Fibroblast of gingiva (primary cell): Measurements from ENCODE around the gene KIF4A.
"Not testable (repeated sequence)": the region's sequence is repeated elsewhere in the genome, so short reads cannot be mapped to it uniquely, and the experiment has no call there.

Experiments used
- DNase-seq: peaks from one replicate; pipeline ENCODE4 v3.0.0-alpha.2; 2011; ENCODE audit warnings: low read depth

The KIF4A gene

DNA sequence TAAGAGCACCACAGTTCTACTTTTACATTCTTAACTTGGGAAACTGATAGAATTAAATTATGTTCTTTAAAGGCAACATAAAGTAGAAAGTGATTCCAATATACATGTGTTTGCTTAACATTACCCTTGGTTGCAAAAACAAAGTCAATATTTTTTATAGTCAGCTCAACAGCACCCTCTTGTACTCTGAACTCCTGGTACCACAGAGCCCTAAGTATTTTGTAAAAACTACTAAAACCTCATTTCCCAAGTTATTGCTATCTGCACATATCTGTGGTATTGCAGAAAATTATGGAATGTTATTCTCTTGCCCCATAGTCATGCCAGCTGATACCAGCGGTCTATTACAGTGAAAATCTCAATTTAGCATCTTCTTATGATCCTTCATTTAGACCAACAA lies 2.9 kb downstream of the KIF4A start:
- DNase-seq = peak; percentile 29

DNA sequence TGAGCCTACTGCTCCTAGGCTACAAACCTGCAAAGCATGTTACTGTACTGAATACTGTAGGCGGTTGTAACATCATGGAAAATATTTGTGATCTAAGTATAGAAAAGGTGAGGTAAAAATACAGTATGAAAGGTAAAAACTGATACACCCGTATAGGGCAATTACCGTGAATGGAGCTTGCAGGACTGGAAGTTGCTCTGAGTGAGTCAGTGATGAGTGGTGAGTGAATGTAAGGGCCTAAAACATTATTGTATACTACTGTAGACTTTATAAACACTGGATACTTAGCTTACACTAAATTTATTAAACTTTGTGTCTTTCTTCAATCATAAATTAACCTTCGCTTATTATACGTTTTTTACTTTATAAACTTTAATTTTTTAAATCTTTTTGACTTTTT lies 3.7 kb downstream of the KIF4A start:
- no peak for DNase-seq

DNA sequence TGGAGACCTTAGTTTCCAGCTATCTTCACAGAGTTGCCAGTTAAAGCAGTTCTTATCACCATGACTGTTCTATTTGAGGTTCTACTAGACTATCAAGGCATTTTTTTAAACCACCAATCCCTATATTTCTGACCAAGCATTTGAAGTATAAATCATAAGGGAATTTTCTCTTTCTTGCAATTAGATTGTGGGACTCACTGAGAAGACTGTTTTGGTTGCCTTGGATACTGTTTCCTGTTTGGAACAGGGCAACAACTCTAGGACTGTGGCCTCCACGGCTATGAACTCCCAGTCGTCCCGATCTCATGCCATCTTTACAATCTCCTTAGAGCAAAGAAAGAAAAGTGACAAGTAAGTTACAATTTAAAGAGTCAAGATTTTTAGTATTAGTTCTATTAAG lies 11.8 kb downstream of the KIF4A start:
- peak; percentile 51 for DNase-seq

DNA sequence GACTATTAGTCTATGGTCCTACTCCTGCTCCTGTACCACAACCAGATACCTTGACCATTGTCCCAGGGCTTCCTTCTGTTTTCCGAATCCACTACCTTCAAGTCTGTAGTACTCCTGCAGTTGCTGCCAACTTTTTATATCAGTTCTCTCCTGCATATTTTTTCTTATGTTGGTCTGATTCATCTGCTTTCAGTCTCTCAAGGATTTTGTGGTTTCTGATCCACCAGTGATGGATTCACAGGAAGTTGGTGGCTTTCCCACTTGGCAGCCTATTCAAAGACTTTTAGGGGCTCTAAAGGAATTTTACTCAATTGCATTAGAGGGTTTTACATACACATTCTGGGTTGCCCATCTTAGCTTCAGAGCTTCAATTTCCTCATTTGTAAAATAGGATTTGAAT lies 23.6 kb downstream of the KIF4A start:
- DNase-seq = no peak

DNA sequence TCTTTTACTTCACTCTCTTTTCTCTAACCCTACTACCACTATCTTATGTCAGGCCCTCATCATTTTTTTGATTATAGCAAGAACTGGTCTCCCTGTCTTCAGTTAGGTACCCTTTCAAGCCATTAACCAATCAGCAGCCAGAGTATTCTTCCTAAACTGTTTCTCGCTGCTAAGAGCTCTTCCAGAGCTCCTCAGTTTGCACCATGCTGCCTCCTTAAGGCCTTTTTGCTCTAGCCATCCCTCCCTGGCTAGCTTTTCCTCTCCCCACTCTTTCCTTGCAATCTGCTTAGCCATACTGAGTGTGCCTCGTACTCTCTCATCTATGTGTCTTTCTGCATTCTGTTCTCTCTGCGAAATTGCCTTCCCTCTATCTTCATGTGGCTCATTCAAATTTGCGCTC lies 32.9 kb downstream of the KIF4A start:
- no peak for DNase-seq

DNA sequence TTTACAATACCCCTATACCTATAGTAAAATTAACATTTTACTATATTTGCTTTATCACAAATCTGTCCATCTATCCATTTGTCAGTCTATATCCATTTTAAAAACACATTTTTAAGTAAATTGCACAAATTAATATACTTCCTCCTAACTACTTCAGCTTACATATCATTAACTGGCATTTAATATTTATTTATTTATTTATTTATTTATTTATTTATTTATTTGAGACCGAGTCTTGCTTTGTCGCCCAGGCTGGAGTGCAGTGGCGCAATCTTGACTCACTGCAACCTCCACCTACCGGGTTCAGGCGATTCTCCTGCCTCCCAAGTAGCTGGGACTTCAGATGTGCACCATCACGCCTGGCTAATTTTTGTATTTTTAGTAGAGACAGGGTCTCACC lies 33.7 kb downstream of the KIF4A start:
- DNase-seq = not testable (repeated sequence)

DNA sequence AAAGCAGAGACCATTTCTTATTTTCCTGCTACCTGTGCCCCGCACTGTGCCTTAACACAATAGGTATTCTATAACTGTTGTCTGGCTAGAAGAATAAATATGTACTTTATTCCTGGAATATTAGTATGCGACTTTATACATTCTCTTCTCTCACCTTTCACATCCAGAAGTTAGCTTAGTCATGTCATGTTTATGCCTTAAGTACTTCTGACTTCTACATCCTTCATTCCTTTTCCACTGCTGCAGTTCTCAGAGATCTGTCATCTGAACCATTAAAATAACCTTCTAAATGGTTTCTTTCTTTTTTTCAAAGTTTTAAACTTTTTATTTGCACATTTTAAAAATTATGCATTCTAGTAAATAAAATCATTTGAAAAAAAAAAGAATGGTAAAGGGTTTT lies 34.4 kb downstream of the KIF4A start:
- DNase-seq = no peak

DNA sequence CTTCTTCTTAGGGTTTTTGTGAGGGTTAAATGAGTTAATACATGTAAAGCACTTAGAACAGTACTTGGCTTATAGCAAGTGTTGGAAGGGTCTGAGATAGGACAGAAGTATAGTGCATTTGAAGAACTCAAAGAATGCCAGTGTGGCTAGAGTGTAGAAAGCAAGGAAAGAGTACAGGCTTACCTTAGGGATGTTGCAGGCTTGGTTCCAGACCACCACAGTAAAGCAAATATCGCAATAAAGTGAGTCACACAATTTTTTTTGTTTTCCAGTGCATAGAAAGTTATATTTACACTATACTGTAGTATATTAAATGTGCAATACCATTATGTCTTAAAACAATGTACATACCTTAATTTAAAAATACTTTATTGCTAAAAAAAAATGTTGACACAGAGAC lies 41.3 kb downstream of the KIF4A start:
- DNase-seq = peak; percentile 3

DNA sequence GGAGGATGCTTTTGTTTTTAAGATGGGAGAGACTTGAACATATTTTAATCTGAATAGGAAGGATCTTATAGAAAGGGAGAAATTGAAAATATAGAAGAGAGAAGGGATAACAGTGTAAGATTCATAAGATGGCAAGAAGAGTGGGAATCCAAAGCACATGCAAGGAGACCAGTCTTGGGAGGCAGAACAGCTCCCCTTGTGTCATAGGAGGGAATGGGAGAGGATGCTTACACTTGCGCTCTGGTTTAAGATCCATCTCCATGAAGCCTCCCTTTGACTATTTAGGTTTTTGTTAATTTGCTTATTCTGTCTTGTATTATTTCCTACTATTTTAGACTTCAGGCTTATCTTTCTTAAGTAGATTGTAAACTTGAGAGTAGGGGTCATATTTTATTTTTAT lies 42.7 kb downstream of the KIF4A start:
- no peak for DNase-seq

DNA sequence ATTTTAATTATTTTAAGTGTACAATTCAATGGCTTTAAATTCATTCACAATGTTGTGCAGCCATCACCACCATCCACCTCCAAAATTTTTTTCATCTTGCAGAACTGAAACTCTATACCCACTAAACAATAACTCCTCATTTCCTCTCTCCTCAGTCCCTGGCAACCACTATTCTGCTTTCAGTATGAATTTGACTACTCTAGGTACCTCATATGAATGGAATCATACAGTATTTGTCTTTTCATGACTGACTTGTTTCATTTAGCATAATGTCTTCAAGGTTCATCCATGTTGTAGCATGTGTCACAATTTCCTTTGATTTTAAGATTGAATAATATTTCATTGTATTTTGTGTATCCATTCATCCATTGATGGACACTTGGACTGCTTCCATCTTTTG lies 46.9 kb downstream of the KIF4A start:
- no peak for DNase-seq

DNA sequence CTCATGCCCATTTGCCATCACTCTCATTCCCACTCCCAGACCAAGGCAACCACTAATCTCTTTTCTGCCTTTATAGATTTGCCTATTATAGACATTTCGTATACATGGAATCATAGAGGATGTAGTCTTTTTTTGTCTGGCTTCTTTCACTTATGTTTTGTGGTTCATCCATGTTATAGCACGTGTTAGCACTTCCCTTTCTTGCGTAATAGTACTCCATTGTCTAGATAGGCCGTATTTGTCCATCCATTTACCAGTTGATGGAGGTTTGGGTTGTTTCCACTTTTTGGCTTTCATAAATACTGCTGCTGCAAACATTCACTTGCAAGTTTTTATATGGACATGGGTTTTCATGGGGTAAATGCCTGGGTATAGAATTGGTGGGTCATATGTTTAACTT lies 48.4 kb downstream of the KIF4A start:
- no peak for DNase-seq

DNA sequence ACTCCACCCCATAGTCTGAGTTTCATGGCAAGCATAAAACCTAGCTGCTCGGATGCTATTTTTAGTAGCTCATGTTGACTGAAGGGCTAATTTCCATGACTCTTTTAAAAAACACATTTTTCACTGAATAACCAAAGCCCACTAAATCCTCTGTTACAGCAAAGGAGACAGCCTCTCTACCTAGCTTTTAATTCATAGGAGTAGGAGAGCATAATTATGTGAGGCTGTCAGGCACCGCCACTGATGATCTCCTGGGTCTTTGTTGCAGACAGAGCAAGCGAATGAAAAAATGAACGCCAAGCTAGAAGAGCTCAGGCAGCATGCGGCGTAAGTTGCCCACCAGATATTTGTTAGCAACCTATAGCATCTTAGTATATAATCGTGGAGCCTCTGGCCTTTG lies 53.5 kb downstream of the KIF4A start:
- no peak for DNase-seq

DNA sequence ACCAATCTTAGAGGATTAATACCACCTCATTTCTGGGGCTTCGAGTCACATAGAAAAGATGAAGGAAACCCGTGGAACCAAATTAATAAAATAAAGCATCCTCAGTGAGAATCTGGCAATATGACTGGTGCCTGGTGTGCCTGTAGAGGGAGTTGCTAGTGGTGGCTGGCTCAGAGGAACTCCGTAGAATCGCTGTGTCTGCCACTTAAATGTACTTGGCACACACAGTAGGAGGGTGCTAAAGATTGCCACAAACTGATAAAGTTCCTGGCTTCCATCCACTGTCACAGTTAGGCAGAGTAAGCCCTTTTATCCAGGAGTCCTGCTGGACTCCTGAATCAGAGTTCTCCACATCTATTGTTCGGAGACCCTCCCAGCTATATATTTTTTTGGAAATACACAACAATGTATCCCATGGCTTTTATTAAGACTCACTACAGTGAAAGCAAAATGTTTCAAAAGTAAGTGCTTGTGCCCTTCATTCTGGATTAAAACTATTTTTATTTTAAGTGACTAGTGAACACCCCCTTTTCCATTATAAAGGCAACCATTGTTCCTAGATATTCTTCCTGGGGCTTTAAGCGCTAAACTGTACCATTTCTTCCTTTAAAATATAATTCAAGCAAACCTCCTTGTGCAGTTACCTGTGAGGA lies 56.6 kb downstream of the KIF4A start:
- DNase-seq = no peak

DNA sequence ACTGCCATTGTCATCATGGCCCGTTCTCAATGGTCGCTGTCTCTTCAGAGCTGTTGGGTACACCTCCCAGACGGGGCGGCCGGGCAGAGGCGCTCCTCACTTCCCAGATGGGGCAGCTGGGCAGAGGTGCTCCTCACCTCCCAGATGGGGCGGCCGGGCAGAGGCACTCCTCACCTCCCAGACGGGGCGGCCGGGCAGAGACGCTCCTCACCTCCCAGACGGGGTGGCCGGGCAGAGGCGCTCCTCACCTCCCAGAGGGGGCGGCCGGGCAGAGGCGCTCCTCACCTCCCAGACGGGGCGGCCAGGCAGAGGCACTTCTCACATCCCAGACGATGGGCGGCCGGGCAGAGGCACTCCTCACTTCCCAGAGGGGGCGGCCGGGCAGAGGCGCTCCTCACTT lies 58.9 kb downstream of the KIF4A start:
- DNase-seq = not testable (repeated sequence)

DNA sequence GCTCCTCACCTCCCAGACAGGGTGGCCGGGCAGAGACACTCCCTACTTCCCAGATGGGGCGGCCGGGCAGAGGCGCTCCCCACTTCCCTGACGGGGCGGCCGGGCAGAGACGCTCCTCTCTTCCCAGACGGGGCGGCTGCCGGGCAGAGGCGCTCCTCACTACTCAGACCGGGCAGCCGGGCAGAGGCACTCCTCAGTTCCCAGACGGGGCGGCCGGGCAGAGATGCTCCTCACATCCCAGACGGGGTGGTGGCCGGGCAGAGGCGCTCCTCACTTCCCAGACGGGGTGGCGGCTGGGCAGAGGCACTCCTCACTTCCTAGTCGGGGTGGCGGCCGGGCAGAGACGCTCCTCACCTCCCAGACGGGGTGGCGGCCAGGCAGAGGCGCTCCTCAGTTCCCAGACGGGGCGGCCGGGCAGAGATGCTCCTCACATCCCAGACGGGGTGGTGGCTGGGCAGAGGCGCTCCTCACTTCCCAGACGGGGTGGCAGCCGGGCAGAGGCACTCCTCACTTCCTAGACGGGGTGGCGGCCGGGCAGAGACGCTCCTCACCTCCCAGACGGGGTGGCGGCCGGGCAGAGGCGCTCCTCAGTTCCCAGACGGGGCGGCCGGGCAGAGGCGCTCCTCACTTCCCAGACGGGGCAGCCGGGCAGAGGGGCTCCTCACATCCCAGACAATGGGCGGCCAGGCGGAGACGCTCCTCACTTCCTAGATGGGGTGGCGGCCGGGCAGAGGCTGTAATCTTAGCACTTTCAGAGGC lies 59.6 kb downstream of the KIF4A start:
- not testable (repeated sequence) for DNase-seq

DNA sequence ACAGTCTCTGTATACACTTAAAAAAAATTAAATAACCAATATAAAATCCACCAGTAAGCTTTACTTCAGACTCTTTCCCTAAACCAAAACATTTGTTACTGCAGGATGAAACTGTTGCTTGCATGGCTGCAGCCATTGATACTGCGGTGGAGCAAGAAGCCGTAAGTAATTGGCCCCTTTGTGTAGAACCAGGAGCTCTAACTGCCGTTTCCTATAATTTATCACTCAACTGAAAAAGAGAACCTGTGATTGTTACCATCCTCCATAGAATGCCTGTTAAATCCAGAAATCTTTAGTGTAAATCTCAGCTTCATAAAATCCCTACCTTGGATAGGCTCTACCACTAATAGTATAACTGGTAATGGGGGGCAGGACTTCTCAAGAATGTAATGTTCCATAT lies 62.6 kb downstream of the KIF4A start:
- no peak for DNase-seq

DNA sequence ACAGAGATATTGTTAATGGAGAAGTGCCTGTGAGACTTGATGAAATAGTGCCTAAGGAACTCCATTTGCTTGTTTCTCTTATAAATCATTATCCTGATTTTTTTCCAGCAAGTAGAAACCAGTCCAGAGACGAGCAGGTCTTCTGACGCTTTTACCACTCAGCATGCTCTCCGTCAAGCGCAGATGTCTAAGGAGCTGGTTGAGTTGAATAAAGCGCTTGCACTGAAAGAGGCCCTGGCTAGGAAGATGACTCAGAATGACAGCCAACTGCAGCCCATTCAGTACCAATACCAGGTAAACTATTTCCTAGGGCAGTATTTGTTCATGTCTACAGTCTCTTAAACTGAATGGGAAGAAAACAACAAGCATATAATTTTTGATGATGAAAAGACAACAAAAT lies 63.6 kb downstream of the KIF4A start:
- no peak for DNase-seq

DNA sequence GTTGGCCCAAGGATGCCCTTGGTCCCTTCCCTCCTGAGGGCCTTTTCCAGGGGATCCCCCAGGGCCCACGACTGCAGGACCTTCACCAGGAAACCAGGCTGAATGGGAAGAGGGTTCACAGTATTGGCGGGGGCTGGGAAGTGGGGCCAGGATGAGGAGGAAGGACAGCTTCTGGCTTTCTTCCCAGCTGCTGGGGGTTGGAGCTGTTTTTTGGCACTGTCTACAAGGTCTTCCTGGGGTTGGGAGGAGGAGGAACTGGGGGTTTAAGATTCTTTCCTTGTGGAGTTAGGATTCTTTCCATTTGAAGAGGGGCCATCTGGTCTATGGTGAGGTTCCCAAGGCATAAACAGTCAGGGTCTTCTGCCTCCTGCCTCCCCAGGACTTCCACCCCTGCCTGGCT lies 64.8 kb downstream of the KIF4A start:
- DNase-seq = no peak

DNA sequence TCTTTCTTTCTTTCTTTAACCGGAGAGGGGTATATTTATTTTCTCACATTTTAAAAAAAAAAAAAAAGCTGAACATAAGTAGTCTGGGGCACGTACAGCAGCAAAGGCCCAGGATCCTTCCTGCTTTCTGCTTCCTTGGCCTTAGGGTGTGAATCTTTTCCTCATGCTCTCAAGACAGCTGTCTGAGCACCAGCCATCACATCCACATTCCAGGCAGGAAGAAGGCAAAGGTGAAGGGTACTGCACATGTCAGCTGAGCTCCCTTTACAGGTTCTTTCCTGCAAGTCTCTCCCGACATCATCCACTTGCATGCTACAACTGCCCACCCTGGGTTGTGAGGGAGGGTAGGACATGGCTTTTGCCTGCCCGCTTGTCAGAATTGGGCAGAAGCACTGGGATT lies 69.6 kb downstream of the KIF4A start:
- DNase-seq = no peak

DNA sequence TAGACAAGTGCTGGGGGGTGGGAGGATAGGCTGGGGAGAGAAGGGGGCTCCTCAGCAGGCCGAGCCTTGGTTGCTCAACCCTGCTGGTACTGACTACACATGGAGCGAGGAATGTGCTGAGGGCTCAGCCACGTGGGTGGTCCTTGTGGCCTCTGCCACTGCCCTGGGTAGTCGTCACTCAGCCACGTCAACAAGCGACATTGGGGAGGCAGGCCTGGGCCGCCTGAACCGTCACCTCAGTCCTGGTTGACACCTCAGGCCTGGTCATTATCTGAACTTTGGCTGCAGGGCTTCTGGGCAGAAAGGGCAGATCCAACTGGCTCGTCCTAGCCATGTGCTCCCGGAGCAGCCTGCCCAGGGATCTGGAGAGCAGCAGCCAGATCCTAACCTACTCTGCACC lies 70.5 kb downstream of the KIF4A start:
- no peak for DNase-seq

DNA sequence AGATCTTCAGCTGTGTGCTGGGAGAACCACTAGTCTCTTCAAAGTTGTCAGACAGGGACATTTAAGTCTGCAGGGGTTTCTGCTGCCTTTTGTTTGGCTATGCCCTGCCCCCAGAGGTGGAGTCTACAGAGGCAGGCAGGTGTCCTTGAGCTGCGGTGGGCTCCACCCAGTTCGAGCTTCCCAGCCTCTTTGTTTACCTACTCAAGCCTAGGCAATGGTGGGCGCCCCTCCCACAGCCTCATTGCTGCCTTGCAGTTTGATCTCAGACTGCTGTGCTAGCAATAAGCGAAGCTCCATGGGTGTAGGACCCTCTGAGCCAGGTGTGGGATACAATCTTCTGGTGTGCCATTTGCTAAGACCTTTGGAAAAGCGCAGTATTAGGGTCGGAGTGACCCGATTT lies 78.8 kb downstream of the KIF4A start:
- DNase-seq = not testable (repeated sequence)

DNA sequence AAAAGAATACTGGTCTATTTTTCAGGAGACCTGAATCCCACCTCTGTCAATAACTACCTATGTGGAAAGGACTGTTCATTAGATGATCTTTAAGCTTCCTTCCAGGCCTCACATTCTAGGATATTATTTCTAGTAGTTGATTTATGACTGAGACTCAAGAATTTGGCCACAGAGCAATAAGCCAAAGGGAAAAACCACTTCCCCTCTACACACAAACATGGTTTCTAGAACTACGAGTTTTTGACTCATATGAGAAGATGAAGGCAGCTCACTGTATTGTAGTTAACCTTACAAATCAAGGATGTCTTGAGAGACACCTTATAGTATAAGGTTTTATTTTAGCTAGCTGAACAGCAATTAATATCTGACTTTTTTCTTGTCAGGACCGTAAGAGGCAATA lies 96.3 kb downstream of the KIF4A start:
- no peak for DNase-seq

DNA sequence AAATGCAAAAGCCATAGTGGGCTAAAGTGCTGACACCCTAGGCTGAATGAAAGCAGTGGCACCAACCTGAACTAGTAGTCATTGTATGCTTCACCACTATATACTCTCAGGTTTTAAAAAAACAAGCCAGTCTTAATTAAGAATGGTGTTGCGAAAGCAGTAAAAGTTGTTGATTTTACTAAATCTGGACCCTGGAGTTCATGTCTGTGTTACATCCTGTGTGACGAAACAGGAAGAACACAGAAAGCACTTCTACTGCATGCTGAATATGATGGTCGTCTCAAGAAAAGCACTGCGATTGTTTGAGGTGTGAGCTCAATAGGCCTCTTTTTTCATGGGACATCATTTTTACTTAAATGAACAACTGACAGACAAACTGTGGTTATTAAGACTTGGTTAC lies 109.0 kb downstream of the KIF4A start:
- peak; percentile 24 for DNase-seq

DNA sequence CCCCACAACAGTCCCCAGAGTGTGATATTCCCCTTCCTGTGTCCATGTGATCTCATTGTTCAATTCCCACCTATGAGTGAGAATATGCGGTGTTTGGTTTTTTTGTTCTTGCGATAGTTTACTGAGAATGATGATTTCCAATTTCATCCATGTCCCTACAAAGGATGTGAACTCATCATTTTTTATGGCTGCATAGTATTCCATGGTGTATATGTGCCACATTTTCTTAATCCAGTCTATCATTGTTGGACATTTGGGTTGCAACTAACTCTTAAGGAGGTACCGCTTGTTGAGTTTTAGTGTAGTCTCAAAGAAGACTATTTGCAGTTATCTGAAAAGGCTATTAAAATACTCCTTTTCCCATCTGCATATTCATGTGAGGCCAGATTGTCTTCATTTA lies 110.3 kb downstream of the KIF4A start:
- DNase-seq = not testable (repeated sequence)
